GM18951 (cell line): ENCODE measurements around the gene LMOD1.
"Not testable (repeated sequence)": the region's sequence is repeated elsewhere in the genome, so short reads cannot be mapped to it uniquely, and the experiment has no call there.

Experiments used
- POLR2A ChIP-seq: IDR thresholded peaks from 4 replicates; pipeline ENCODE4 v1.6.1; 2011; ENCODE audit warnings: mild to moderate bottlenecking; ENCODE audit not compliant: insufficient read length, insufficient read depth; ENCODE audit errors: extremely low read depth
- in situ Hi-C: fragments of 300-500 bp; cut with MboI; formaldehyde crosslinking; loops from one replicate; pipeline ENCODE4 v1.12.0; 2022; ENCODE audit warnings: low sequenced_read_pairs, mixed read lengths, inconsistent platforms; ENCODE audit not compliant: unreplicated experiment

The LMOD1 gene

GRCh38 chr1:201877877-201878401 lies 68.4 kb downstream of the LMOD1 start:
- in situ Hi-C loops, result no loop called here
- no peak for TF ChIP-seq POLR2A

- no peak for TF ChIP-seq POLR2A
Measured at GRCh38 chr1:201876148-201876818, 70.1 kb downstream of the LMOD1 start.

DNA sequence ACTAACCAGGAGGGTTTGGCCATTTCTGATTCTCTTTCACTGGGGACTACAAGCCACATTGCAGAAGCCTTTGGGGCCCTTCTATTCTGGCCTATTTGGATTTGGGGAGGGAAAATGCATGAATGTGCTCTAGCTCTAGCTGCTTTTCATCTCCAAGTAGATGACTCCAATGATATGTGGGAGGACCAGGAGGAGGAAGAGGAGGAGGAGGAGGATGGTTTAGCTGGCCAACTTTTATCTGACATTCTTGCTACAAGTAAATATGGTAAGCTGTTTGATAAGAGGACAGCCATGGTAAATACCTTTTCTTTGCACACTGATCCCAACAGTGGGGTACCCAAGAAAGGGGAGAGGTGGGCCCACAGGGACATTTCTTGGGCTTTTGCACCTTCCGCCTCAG lies 71.7 kb downstream of the LMOD1 start:
- in situ Hi-C loops, result no loop called here
- no peak for TF ChIP-seq POLR2A

More at GRCh38 chr1:201876148-201876818, 70.1 kb downstream of the LMOD1 start:
- in situ Hi-C loops, result no loop called here

DNA sequence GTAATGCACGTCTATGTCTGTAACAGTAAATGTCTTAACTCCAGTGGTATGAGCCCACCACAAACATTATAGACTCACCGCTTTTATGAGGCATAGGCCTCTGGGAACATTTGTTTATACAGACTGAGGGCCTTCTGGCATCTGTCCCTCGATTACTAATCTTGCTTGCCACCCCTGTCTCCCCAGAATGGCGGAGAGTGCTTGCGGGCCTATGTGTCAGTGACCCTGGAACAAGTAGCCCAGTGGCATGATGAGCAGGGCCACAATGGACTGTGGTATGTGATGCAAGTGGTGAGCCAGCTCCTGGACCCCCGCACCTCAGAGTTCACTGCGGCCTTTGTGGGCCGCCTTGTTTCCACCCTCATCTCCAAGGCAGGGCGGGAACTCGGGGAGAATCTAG lies 76.0 kb downstream of the LMOD1 start:
- in situ Hi-C loops, result no loop called here
- no peak for TF ChIP-seq POLR2A

GRCh38 chr1:201861448-201861847 lies 84.9 kb downstream of the LMOD1 start:
- TF ChIP-seq POLR2A, result no peak
- in situ Hi-C loops, result no loop called here

DNA sequence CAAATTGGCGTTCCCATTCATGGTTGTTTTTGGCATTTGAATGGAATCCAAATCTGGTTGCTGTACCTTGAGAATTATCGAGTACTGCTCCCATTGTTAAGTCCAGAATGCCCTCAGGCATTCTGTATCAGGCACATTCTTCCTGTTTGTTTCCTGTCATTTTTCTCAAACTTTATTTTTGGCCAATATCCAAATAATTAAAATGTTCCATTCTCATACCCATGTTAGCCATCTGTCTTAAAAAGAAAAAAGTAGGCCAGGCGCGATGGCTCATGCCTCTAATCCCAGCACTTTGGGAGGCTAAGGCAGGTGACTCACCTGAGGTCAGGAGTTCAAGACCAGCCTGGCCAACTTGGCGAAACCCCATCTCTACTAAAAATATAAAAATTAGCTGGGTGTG lies 86.9 kb downstream of the LMOD1 start:
- TF ChIP-seq POLR2A, result no peak
- in situ Hi-C loops, result no loop called here

GRCh38 chr1:201856722-201857121 lies 89.6 kb downstream of the LMOD1 start:
- in situ Hi-C loops, result not testable (repeated sequence)

DNA sequence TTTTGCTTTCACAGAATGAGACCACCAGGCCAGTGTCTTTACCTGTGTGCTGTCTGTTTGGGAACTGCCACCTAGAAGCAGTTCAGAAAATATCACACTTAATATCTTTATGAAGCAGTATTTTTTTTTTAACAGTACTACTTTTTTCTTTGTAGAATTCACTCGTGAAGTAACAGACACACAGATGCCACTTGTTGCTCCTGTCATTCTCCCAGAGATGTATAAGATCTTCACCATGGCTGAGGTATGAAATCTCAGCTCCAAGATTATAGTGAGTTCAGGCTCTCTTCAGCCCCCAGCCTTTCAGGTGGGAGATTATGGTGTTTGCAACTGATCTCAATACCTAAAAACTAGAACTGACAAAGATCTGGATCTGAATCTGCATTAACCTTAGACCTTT lies 94.4 kb downstream of the LMOD1 start:
- in situ Hi-C loops, result no loop called here
- no peak for TF ChIP-seq POLR2A

DNA sequence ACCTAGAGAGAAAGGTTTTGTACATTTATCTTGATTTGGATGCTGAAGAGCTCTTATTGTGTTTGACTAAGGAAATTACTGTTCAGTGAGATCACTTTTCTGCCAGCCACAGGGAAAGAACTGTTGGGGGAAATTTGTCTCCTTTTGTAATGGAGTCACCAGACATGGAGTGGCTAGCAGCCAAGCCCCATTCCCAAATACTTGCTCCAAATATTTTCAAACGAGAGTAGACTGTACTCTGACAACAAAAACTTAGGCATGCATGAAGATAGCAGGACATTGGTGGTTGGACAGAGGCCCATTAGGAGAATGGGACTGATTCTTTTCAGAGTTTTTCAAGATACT lies 96.3 kb downstream of the LMOD1 start:
- no peak for TF ChIP-seq POLR2A
- in situ Hi-C loops, result no loop called here

- TF ChIP-seq POLR2A, result no peak
- in situ Hi-C loops, result no loop called here
Measured at GRCh38 chr1:201849372-201850052, 96.8 kb downstream of the LMOD1 start.

- in situ Hi-C loops, result no loop called here
- TF ChIP-seq POLR2A, result no peak
Measured at GRCh38 chr1:201848230-201848629, 98.1 kb downstream of the LMOD1 start.

GRCh38 chr1:201847150-201847549 lies 99.2 kb downstream of the LMOD1 start:
- no peak for TF ChIP-seq POLR2A
- in situ Hi-C loops, result no loop called here
